Measurements from ENCODE around the gene APRT.

DNA sequence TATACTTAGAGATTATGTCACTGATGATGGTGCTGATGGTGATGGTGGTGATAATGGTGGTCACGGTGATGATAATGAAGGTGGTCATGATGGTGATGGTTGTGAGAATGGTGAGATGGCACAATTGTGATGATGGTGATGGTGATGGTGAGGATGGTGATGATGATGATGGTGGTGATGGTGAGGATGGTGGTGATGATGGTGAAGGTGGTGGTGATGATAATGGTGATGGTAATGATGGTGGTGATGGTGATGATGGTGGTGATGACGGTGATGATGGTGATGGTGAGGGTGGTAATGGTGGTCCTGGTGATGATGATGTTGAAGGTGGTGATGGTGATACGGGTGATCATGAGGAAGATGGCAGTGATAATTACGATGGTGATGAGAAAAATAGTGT is 13.7 kb downstream of the APRT start:
- TF ChIP-seq, protein P1, sequence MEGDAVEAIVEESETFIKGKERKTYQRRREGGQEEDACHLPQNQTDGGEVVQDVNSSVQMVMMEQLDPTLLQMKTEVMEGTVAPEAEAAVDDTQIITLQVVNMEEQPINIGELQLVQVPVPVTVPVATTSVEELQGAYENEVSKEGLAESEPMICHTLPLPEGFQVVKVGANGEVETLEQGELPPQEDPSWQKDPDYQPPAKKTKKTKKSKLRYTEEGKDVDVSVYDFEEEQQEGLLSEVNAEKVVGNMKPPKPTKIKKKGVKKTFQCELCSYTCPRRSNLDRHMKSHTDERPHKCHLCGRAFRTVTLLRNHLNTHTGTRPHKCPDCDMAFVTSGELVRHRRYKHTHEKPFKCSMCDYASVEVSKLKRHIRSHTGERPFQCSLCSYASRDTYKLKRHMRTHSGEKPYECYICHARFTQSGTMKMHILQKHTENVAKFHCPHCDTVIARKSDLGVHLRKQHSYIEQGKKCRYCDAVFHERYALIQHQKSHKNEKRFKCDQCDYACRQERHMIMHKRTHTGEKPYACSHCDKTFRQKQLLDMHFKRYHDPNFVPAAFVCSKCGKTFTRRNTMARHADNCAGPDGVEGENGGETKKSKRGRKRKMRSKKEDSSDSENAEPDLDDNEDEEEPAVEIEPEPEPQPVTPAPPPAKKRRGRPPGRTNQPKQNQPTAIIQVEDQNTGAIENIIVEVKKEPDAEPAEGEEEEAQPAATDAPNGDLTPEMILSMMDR (IDR thresholded peaks at IDR 0.05), result no peak
- TF ChIP-seq ZFX (IDR thresholded peaks at IDR 0.05; ENCODE audit: borderline replicate concordance), result no peak

Measured in 22Rv1 (cell line).